HG03139 (cell line): ENCODE measurements around the gene TMUB2.
"Not testable (repeated sequence)": the region's sequence is repeated elsewhere in the genome, so short reads cannot be mapped to it uniquely, and the experiment has no call there.

Experiments used
- ATAC-seq: cut with Tn5 transposase; IDR thresholded peaks from one replicate; pipeline ENCODE4 v1.9.1; 2021; ENCODE audit not compliant: unreplicated experiment

Gene TMUB2

GRCh38 chr17:44218344-44219107 lies 31.8 kb downstream of the TMUB2 start:
- peak; percentile 29 for ATAC-seq

- ATAC-seq = peak; percentile 26
Measured at GRCh38 chr17:44219108-44219615, 32.4 kb downstream of the TMUB2 start.

- ATAC-seq = peak; percentile 10
Measured at GRCh38 chr17:44219616-44220212, 32.9 kb downstream of the TMUB2 start, which contains the start of gene UBTF. Gene UBTF (minus strand): TSS chr17:44219675. CDS start chr17:44218229, 1,446 bp downstream.

GRCh38 chr17:44220213-44221083 lies 33.7 kb downstream of the TMUB2 start:
- no peak for ATAC-seq

GRCh38 chr17:44221084-44221861 lies 34.5 kb downstream of the TMUB2 start:
- ATAC-seq = no peak

- no peak for ATAC-seq
Measured at GRCh38 chr17:44221862-44222111, 35.0 kb downstream of the TMUB2 start.

- no peak for ATAC-seq
Measured at GRCh38 chr17:44222112-44222869, 35.5 kb downstream of the TMUB2 start.

GRCh38 chr17:44223541-44224071 lies 36.8 kb downstream of the TMUB2 start:
- no peak for ATAC-seq

- no peak for ATAC-seq
Measured at GRCh38 chr17:44229090-44229489, 42.3 kb downstream of the TMUB2 start.

- no peak for ATAC-seq
Measured at GRCh38 chr17:44230140-44230539, 43.4 kb downstream of the TMUB2 start.

GRCh38 chr17:44232061-44232460 lies 45.3 kb downstream of the TMUB2 start:
- no peak for ATAC-seq

GRCh38 chr17:44233582-44233981 lies 46.8 kb downstream of the TMUB2 start:
- ATAC-seq = no peak

GRCh38 chr17:44235583-44235936 lies 48.8 kb downstream of the TMUB2 start:
- ATAC-seq = no peak

- no peak for ATAC-seq
Measured at GRCh38 chr17:44236444-44236991, 49.7 kb downstream of the TMUB2 start.

- ATAC-seq = not testable (repeated sequence)
Measured at GRCh38 chr17:44237886-44238285, 51.1 kb downstream of the TMUB2 start.

GRCh38 chr17:44241106-44241624 lies 54.4 kb downstream of the TMUB2 start:
- no peak for ATAC-seq
